ENCODE results near the gene HYDIN. TPM values are rescaled to one million over a fixed set of nuclear protein-coding genes. Genes with fewer than 3 reads are reported as not detected.

The HYDIN gene
- total and polyA plus RNA-seq, 2 experiments from 2014 or later, result 0.04 to 0.67 TPM

DNA sequence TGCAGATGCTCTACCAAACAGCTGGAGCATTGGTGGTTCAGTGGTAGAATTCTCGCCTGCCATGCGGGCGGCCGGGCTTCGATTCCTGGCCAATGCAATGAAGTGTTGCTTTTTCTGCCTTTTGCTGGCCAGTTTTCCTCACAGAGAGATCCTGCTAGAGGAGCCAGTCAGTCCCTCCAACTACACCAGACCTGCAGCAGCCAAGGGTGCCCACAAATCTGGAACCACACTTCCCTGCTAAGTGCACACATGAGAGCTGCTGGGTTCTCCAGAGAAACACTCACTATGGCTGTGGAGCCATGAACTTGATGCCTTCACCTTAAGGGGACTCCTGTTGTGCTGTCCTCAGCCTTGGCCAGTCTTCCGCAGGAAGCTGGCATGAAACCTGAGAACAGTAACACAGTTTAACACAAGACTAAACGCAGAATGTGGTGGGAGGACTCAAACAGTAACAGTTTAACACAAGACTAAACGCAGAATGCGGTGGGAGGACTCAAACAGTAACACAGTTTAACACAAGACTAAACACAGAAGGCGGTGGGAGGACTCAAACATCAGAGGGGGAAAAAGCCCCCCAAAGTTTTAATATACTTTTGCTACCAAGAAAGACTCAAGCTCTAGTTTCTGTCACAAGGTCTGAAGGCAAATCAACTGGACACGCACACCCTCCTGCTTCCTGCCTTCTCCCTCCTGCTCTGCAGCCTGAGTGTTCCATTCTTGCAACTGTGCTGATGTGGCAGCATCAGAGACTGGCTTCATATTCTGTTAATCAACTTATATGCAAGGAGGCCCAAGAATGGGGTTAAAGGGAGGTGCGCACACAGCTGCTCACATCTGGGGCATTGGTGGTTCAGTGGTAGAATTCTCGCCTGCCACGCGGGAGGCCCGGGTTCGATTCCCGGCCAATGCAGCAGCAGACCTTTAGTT lies 441.6 kb downstream of the HYDIN start:
- Histone ChIP-seq H2AFZ (no peak overlapping the region), H3K9me2 (replicated peaks; ENCODE audit: insufficient read depth) (no peaks in the 10 kb centered on the region), H3K4me3 (no peak overlapping the region), H3K36me3 (replicated peaks; ENCODE audit: insufficient read depth, low read depth) (no peaks in the 10 kb centered on the region), H3K79me2 (peaks cover 21% of the 10 kb centered on the region), H3K4me1 (ENCODE audit: insufficient read depth) (no peaks in the 10 kb centered on the region), H3K27ac (no peak overlapping the region), H3K27me3 (no peaks in the 10 kb centered on the region), H3K9me3 (ENCODE audit: low read depth) (no peaks in the 10 kb centered on the region), H3K4me2 (no peak overlapping the region), H4K20me1 (ENCODE audit: insufficient read depth, poor library complexity, severe bottlenecking) (peaks cover 23% of the 10 kb centered on the region)
- DNase-seq (ENCODE audit: low spot score), result peak; percentile 32
- TF ChIP-seq EZH2 (IDR thresholded peaks at IDR 0.05; ENCODE audit: borderline replicate concordance), result no peak
- no peak for TF ChIP-seq EZH2phosphoT487 (IDR thresholded peaks at IDR 0.05; ENCODE audit: low read depth, severe bottlenecking, unreplicated experiment)
- TF ChIP-seq, protein P1, sequence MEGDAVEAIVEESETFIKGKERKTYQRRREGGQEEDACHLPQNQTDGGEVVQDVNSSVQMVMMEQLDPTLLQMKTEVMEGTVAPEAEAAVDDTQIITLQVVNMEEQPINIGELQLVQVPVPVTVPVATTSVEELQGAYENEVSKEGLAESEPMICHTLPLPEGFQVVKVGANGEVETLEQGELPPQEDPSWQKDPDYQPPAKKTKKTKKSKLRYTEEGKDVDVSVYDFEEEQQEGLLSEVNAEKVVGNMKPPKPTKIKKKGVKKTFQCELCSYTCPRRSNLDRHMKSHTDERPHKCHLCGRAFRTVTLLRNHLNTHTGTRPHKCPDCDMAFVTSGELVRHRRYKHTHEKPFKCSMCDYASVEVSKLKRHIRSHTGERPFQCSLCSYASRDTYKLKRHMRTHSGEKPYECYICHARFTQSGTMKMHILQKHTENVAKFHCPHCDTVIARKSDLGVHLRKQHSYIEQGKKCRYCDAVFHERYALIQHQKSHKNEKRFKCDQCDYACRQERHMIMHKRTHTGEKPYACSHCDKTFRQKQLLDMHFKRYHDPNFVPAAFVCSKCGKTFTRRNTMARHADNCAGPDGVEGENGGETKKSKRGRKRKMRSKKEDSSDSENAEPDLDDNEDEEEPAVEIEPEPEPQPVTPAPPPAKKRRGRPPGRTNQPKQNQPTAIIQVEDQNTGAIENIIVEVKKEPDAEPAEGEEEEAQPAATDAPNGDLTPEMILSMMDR (IDR thresholded peaks at IDR 0.05; ENCODE audit: poor library complexity), result no peak
- 88% methylated on average over 18 of the region's 18 CpGs for WGBS (ENCODE audit: low lambda C conversion rate, missing lambda C conversion rate)

DNA sequence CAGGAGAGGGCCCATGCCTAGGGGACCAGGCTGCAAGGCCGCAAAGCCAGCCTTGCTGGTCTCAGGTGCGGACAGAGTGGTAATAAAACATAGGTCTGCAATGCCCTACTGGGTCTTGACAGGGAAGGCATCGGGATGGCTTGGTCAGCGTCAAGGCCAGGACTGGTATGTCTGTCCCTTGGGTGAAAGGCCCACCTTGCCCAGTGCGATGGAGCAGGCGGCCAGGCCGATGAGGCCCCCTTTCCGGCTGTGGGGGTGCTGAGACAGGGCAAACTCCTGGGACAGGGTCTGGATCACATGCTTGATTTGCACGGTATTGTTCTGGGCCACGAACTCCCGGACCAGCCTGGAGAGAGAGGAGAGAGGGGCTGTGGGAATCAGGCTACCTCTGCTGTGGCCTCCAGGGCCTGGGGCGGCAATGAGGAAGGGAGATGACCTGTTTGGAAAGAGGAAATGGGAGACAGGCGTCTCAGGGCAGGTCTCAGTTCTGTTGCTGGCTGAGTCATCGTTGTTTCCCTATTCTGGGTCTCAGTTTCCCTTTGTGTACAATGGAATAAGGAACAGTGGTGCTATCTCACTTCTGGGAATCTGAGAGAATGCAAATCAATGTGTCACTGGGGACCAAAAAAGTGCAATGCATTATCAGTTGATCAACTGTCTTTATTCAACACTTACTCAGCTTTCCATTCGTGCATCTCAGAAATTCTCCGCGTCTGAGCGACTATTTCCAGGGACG lies 444.3 kb downstream of the HYDIN start:
- Histone ChIP-seq H3K4me3 (no peak overlapping the region), H3K9me2 (replicated peaks; ENCODE audit: insufficient read depth) (no peaks in the 10 kb centered on the region), H3K36me3 (replicated peaks; ENCODE audit: insufficient read depth, low read depth) (no peaks in the 10 kb centered on the region), H3K79me2 (no peaks in the 10 kb centered on the region), H3K27me3 (no peaks in the 10 kb centered on the region), H3K27ac (no peak overlapping the region), H4K20me1 (ENCODE audit: insufficient read depth, poor library complexity, severe bottlenecking) (peaks cover 3% of the 10 kb centered on the region), H3K4me2 (no peak overlapping the region), H3K4me1 (ENCODE audit: insufficient read depth) (no peaks in the 10 kb centered on the region), H3K9me3 (ENCODE audit: low read depth) (no peaks in the 10 kb centered on the region), H2AFZ (no peak overlapping the region)
- 95% methylated on average over 19 of the region's 19 CpGs for WGBS (ENCODE audit: low lambda C conversion rate, missing lambda C conversion rate)
- no peak for TF ChIP-seq EZH2 (IDR thresholded peaks at IDR 0.05; ENCODE audit: borderline replicate concordance)
- TF ChIP-seq EZH2phosphoT487 (IDR thresholded peaks at IDR 0.05; ENCODE audit: low read depth, severe bottlenecking, unreplicated experiment), result no peak
- TF ChIP-seq, protein P1 (IDR thresholded peaks at IDR 0.05; ENCODE audit: poor library complexity), result no peak
- DNase-seq (ENCODE audit: low spot score), result no peak

DNA sequence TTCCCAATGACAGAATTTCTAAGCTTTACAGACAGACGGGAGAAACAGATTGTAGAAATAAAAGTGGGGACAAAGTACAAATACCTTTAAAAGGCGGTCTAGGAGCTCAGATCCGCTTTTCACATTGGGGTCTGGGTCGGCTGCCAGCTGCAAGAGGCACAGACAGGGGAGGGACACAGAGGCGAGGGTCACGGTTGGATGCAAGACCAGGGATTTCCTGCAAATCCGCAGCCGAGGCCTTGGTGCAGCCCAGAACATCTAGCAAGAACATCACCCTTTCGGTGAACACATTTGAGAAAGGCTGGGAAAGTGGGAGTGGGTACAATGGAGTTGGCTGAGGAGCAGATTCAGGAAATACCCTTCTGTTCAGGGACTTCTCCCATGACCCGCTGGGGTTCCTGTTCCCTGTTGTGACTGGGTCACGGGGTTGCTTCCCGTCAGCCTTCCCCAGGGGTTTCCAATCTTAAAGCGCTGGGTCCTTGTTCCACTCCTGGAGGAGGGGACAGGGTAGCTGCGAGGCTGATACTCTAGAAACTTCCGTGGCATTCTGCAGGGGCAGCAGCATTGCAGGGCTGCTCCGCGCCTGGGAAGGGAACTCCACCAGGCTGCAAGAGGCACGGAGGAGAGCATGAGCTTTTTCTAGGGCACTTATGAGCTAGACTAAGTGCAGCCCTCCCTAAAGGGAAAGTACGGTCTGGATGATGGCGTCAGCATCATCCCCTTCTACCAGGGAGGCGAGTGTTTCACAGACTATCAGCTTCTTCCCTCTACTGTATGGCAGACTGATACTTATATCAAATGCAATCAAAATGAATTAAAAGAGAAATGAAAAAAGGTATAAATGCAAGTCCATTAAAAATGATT lies 445.6 kb downstream of the HYDIN start:
- no peak overlapping the region for H3K4me2 ChIP-seq
- WGBS (ENCODE audit: low lambda C conversion rate, missing lambda C conversion rate), result 96% methylated on average over 21 of the region's 21 CpGs
- TF ChIP-seq EZH2phosphoT487 (IDR thresholded peaks at IDR 0.05; ENCODE audit: low read depth, severe bottlenecking, unreplicated experiment), result no peak
- no peak for TF ChIP-seq EZH2 (IDR thresholded peaks at IDR 0.05; ENCODE audit: borderline replicate concordance)
- TF ChIP-seq, protein P1 (IDR thresholded peaks at IDR 0.05; ENCODE audit: poor library complexity), result no peak
- no peaks in the 10 kb centered on the region for H3K9me2 ChIP-seq (replicated peaks; ENCODE audit: insufficient read depth)
- H3K4me1 ChIP-seq (ENCODE audit: insufficient read depth), result no peaks in the 10 kb centered on the region
- H4K20me1 ChIP-seq (ENCODE audit: insufficient read depth, poor library complexity, severe bottlenecking), result peaks cover under 1% of the 10 kb centered on the region
- no peaks in the 10 kb centered on the region for H3K9me3 ChIP-seq (ENCODE audit: low read depth)
- no peak overlapping the region for H3K27ac ChIP-seq
- H3K36me3 ChIP-seq (replicated peaks; ENCODE audit: insufficient read depth, low read depth), result no peaks in the 10 kb centered on the region
- DNase-seq (ENCODE audit: low spot score), result no peak
- no peaks in the 10 kb centered on the region for H3K79me2 ChIP-seq
- H2AFZ ChIP-seq, result no peak overlapping the region
- H3K27me3 ChIP-seq, result no peaks in the 10 kb centered on the region
- no peak overlapping the region for H3K4me3 ChIP-seq
